Fibroblast of skin of left quadriceps (primary cell): ENCODE data around the gene SAMD10.
"Not testable (repeated sequence)": the region's sequence is repeated elsewhere in the genome, so short reads cannot be mapped to it uniquely, and the experiment has no call there.

ENCODE experiments used
- DNase-seq, 2 experiments: peaks; one replicate each; pipeline ENCODE4 v3.0.0-alpha.2; 2013; ENCODE audit warnings: low read depth in 2 of 2

SAMD10 gene

DNA sequence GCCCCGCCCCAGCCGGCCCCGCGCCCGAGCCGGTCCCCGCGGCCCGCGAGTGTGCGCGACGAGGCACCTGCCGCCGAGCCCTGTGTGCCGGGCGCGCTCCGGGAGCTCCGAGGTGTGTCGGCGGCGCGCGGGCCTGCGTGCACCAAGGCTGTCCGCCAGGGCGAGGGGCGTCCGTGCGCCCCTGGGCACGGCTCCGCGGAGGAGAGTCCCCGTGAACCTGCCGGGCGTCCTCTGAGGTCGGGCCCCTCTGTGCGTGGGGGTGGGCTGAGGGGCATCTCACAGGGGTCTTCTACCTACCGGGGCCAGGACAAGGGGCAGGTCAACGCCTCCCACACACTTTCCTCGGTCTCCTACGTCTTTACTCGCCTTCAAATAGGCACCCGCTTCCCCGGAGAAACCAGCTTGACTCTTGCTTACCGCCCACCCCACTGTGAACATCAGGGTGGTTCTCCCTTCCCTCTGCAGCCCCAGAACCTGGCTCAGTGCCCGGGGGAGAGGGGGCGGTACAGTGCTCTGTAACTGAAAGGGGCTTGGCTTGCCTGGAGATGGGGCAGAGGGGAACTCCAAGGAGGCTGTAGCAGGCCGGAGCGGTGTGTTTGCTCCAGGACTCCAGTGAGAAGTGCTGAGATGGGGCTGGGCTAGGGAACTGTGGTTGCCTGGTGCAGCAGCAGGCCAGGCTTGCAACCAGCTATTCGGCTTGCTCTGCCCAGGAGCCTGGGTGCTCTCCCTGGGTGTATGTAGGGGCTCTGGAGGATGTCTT, at the start of gene SAMD10:
TSS of gene SAMD10 (minus strand) at position 86 of the 760 bp plus-strand sequence. CDS start 175 bp downstream, outside the sequence.
- DNase-seq = no peak

DNA sequence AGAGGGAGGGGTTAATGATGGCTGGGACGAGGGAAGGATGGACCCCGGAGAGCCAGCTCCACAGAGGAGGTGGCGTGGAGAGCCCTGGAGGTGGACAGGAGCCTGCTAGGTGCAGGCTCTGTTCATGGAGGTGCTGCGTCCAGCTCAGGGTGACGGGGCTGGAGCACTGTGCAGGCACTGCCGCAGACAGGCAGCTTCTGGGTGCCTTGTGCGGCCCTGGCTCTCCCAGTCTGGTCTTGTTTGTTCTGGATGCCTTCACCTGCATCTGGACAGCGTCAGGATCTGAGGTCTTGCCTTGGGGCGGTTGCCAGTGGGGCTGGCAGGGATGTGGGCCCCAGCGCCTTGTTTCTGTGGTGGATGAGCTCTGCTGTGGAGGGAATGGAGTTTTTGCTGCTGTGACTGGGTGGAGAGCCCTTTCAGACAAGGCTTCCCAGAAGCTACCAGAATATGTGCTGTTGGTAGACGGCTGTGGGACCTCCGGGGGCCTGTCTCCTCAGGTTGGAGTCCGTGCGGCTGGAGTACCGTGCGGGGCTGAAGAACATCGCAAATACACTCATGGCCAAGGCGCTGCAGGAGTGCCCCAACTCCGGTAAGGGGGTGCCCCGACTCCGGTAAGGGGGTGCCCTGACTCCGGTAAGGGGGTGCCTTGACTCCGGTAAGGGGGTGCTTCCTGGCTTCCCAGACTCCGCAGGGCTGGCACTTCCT, 48.7 kb upstream of the SAMD10 start:
- DNase-seq = no peak

DNA sequence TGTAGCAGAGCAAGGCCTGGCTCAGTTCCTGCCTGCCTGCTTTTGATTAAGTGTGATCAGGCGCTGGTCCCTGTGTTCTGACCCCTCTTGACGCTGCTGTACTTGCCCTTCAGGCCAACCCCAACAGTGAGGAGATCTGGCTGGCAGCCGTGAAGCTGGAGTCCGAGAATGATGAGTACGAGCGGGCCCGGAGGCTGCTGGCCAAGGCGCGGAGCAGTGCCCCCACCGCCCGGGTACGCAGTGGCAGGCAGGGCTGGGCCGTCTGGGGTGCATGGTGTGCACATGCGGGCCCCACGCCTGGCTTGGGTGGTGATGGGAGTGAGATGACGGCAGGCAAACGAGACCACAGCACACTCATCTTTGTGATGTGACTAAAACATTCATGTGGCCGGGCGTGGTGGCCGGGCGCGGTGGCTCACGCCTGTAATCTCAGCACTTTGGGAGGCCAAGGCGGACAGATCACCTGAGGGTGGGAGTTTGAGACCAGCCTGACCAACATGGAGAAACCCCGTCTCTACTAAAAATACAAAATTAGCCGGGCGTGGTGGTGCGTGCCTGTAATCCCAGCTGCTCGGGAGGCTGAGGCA, 46.5 kb upstream of the SAMD10 start:
- no peak for DNase-seq

DNA sequence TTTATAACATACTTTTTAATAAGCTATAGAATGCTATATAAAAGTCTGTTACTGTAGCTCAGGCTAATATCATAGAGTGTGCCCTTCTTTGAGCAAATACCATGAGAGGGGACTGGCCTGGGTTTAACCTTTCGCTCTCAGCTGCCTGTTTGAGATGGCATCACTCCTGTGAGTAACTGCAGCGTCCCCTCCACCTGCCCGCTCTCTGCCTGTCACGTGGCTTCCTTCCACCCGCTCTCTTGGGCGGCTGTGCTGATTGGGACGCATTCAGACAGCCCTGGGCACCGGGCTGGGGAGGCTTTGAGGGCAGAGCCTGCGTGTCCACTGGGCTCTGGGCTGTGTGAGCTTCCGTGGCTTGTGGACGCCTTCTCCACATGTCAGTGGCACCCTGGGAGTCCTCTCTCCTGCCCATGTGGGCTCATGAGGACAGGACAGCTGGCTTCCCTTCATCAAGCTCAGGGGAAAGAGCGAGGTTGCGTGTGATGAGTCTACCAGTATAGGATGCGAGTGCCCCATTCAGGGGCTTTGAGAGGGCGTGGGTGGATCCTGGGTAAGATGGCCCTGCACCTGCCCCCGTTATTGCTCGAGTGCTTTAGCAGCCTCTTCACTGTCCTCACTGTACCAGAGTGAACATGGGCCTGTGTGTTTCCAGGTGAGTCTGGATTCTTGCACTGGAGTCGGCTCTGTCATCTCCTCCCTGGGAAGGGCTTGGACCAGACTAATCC, 45.8 kb upstream of the SAMD10 start:
- DNase-seq = no peak

DNA sequence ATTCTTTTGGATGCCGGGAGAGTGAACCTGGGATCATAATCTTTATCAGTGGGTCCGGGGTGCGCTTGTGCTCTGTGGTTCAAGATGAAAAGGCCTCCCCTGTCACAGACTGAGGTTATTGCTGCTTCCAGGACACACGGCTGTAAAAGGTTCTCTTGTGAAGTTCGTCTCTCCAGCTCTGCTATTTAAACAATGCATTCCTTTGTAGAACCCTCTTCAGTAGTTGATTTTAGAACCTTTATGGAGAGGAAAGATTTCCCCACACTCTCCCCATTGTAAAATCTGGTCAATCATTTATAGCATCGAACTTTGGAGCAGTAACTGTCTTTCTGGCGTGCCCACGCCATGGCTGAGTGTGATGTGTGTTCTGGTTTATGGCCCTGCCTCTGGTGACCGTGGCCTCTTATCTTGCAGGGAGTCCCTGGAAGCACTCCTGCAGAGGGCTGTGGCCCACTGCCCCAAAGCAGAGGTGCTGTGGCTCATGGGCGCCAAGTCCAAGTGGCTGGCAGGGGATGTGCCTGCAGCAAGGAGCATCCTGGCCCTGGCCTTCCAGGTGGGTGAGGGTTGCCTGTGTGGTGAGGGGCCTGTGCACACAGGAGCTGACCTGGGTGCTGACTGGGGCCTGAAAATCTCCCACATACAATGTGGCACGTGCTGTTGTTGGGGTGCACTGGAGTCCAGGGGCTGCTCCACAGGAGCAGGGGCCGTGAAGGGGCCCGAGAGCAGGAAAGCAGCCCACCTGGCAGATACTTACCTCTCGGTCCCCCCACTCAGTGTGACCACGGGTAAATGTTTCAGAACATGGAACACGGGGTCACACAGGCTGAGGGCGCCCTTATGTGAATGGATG, 44.9 kb upstream of the SAMD10 start:
- no peak for DNase-seq

GRCh38 chr20:64023361-64024140, 44.1 kb upstream of the SAMD10 start:
- no peak for DNase-seq

GRCh38 chr20:64022671-64023360, 43.4 kb upstream of the SAMD10 start:
- no peak for DNase-seq

GRCh38 chr20:64021124-64021975, 41.9 kb upstream of the SAMD10 start:
- DNase-seq = no peak

- DNase-seq = no peak
Measured at GRCh38 chr20:64015635-64016034, 36.2 kb upstream of the SAMD10 start.

GRCh38 chr20:64012385-64013154, 33.1 kb upstream of the SAMD10 start:
- DNase-seq = not testable (repeated sequence)

DNA sequence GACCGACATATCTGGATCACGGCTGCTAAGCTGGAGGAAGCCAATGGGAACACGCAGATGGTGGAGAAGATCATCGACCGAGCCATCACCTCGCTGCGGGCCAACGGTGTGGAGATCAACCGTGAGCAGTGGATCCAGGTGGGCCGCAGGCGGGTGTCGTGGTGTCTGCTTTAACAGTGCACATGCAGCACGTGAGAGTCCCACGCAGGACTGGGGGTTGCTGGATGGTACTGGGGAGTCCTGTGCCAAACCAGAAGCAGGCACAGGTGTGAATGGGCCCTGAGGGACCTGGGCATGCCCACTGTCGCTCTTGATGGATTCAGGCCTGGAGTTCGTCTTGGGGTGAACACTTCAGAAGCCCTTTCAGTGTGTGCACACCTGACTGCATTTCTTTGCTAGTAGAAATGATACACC, 31.9 kb upstream of the SAMD10 start:
- no peak for DNase-seq

DNA sequence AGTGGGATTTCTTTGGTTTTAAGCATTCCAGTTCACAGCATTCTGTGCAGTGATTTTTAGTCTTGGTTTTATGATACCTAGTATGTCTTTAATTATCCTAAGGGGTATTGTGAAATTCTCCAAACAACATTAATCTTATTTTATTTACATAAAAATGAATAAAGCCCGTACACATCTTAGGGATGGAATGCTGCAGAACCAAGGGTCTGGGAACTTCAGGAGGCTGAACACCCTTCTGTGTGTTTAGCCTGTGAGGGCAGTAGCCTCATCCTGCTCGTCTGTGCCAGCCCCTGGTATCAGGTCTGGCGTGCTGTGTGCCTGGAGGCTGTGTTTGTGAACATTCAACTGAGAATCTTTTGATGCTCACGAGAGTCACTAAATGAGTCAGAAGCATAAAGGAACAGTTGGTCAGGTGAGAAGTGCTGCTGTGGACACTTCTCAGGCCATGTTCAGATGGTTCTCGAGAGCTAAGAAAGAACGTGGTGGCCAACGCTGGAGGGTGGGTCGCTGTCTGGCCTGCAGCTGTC, 31.3 kb upstream of the SAMD10 start:
- DNase-seq = peak; percentile 45 to 60

DNA sequence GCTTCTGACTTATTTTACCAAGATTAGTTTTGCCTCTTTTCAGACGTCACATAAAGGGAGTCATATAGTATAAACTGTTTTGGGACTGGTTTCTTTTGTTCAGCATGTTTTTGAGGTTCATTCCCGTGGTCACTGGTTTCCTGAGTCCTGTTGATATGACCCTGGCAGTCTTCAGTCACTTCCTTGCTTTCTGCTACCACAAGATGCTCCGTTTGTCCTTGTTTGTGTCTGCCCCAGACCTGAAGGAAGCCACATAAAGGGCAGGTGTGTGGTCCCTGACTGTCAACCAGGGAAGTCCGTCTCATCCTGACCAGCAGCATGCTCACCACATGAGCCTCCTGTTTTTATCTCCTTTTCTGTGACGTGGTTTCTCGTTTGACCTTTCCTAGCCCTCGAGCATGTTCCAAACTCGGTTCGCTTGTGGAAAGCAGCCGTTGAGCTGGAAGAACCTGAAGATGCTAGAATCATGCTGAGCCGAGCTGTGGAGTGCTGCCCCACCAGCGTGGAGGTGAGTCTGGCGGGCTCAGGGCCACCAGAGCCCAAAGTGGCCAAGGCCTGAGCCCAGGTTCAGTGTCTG, 30.5 kb upstream of the SAMD10 start:
- DNase-seq = no peak

DNA sequence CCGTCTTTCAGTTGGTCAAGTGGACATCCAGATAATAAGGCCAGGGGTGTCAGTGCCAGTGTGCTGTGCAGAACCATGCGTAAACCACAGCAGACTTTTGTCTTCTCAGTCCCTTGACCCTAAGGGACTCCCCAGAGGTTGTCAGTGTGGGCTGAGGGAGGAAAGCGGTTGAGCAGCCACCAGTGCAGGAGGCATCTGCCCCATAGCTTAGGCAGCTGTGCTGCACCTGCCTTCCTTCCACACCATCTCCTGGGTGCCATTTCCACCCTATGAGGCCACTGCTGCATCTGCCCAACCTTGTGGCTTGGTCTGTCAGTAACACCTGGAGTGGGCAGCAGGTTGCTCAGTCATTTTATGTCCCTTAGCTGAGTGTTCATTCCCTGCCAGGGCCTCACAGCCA, 27.5 kb upstream of the SAMD10 start:
- DNase-seq = no peak

GRCh38 chr20:64006490-64006889, 27.0 kb upstream of the SAMD10 start:
- no peak for DNase-seq

DNA sequence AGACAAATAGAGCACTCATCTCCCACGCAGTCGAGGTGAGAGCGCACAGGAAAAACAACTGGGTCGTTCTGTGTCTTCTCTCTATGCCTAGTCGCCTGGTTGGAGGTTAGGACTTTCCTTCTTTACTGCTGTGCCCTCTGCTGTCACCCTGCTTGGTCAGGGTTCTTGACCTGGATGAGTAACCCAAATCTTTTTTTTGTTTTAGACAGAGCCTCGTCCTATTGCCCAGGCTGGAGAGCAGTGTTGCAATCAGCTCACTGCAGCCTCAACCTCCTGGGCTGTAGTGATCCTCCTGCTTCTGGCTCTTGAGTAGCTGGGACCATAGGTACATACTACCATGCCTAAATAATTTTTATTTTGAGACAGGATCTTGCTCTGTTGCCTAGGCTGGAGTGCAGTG, 26.0 kb upstream of the SAMD10 start:
- DNase-seq = no peak

DNA sequence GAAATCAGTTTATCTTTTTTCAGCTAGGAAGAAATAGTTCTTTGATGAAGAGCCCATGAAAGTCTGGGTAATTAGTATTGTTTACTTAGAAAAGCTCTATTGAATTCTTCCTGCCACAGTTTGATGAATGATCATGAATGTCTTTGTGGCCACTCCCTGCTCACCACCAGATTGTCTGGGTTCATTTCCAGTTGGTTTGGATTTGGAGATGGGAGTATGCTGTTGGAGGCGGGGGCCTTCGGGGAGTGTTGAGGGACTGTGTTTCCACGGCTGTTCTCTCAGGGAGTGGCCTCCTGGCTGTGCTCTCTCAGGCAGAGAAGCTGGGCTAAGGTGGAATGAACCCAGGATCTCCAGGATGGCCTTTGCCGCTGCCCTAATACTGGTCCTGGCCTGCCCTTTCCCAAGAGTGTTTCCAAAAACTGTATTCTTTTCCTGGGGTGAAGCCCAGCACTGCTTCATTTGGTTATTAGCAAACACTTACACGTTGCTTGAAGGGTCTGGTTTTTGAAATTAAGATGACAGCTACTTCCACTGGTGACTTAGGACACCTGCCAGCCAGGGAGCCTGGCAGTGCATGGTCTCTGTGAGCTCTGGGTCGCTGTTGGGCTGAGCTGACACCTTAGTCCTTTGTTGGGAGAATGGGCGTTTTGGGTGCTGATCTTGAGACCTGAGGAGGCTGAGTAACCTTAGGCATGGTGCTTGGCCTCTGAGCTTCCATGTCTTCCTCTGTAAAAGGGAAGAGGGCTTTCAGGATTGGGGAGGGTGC, 24.7 kb upstream of the SAMD10 start:
- DNase-seq = no peak
